Osteocyte (in vitro differentiated cells): ENCODE measurements around the gene ACVR1B. TPM values are rescaled to one million over a fixed set of nuclear protein-coding genes. Genes with fewer than 3 reads are reported as not detected.

ENCODE experiments used
- DNase-seq: peaks from one replicate; pipeline ENCODE4 v3.0.0; 2021; ENCODE audit warnings: mixed read lengths; ENCODE audit not compliant: unreplicated experiment; ENCODE audit errors: extremely low spot score
- H3K27ac Mint-ChIP-seq: one replicate; pipeline ENCODE4 v1.8.0; 2021; ENCODE audit warnings: mild to moderate bottlenecking, mixed read lengths; ENCODE audit not compliant: unreplicated experiment
- H3K27me3 Mint-ChIP-seq: one replicate; pipeline ENCODE4 v1.8.0; 2021; ENCODE audit warnings: mixed read lengths; ENCODE audit not compliant: unreplicated experiment
- H3K36me3 Mint-ChIP-seq: one replicate; pipeline ENCODE4 v1.8.0; 2021; ENCODE audit warnings: mixed read lengths; ENCODE audit not compliant: unreplicated experiment
- H3K4me1 Mint-ChIP-seq: one replicate; pipeline ENCODE4 v1.8.0; 2021; ENCODE audit warnings: mixed read lengths; ENCODE audit not compliant: unreplicated experiment
- H3K4me3 Mint-ChIP-seq: one replicate; pipeline ENCODE4 v1.8.0; 2021; ENCODE audit warnings: mild to moderate bottlenecking, moderate library complexity, mixed read lengths; ENCODE audit not compliant: unreplicated experiment
- H3K9me3 Mint-ChIP-seq: one replicate; pipeline ENCODE4 v1.8.0; 2021; ENCODE audit warnings: mixed read lengths; ENCODE audit not compliant: unreplicated experiment
- CTCF ChIP-seq: fragments of 200-600 bp; sonication (generic); IDR thresholded peaks from 2 replicates; pipeline ENCODE4 v1.5.0; 2021; ENCODE audit warnings: antibody characterized with exemption, mild to moderate bottlenecking, moderate library complexity
- total RNA-seq: library from RNA; stranded (reverse); gene quantifications from 2 replicates; pipeline ENCODE4 v1.2.1, GENCODE V29; 2021

ACVR1B gene
- total RNA-seq, 1 donor from 2014 or later, result 15.8 TPM

DNA sequence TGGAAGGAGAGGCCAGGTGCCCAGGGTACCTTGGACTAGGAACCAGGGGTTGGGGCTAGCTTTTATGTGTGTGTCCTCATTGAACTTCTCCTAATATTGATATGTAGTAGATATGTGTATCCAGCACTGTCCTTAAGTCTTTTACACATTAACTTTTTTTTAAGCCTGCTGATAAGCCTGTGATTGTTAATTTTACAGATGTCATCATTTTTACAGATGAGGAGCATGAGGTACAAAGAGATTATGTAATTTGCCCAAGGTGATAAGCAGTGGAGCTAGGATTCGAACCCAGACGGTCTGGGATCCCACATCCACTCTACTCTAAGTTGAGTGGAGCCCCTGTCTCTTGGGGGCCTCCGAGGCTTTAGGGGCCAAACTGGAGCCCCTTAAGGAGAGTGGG is 89.5 kb downstream of the ACVR1B start:
- TF ChIP-seq CTCF, result no peak
- Mint-ChIP-seq H3K36me3 (no peaks in the 10 kb centered on the region), H3K9me3 (no peaks in the 10 kb centered on the region), H3K27ac (no peak overlapping the region), H3K4me3 (no peak overlapping the region), H3K4me1 (peaks cover 17% of the 10 kb centered on the region), H3K27me3 (no peaks in the 10 kb centered on the region)
- no peak for DNase-seq

DNA sequence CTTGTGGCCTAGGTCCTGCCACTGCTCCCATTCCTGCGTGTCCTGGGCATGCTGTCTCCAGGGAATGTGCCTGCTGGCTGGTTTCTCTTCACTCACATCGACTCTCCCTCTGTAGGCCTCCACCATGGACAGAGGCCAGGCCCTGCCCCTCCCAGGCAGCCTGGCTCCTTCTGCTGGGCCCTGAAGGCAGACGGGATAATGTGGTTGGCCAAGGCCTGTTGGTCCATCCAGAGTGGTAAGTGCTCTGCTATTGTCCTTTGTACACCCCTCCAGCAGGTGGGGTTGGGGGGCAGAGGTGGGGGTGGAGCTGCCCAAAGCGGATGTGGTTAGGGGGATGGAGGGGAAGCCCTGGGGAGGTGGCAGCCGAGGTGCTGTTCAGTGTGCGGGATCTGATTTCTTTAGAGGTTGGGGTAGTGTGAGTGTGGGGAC is 90.2 kb downstream of the ACVR1B start:
- no peak for TF ChIP-seq CTCF
- DNase-seq, result no peak
- Mint-ChIP-seq H3K27me3 (no peaks in the 10 kb centered on the region), H3K4me1 (peaks cover 20% of the 10 kb centered on the region), H3K4me3 (no peak overlapping the region), H3K27ac (no peak overlapping the region), H3K9me3 (no peaks in the 10 kb centered on the region), H3K36me3 (no peaks in the 10 kb centered on the region)

DNA sequence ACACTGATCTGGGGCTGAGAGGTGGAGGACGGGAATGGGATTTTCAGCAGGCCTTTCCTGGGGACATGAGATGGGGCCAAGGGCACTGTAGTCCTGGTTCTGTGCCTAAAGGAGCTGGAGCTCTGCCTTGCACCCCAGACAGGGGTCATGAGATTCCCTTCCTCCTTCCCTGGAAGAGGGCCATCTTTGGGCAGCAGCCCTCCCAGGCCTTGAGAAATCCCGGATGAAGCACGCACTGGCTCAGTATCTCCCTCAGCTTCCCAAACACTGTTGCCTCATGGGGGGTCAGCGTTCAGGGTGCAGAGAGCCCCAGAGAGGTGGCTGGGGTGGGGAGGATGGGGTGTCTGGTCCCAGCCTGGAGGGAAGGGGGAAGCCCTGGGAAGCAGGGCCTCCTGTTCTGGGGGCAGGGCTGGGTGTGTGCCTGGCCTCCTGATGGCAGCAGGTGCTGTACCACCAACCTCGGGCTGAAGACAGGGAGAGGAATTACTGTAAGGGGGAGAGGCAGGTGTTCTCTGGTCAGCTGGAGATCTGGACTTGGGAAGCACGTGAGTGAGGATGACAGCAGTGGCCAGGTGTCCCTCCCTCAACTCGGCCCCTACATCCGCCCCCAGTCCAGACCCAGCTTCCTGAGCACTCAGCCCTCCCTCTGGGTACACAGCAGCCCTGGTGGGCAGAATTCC is 91.3 kb downstream of the ACVR1B start:
- Mint-ChIP-seq H3K36me3 (no peaks in the 10 kb centered on the region), H3K4me3 (no peak overlapping the region), H3K27me3 (no peaks in the 10 kb centered on the region), H3K9me3 (no peaks in the 10 kb centered on the region), H3K4me1 (peaks cover 17% of the 10 kb centered on the region), H3K27ac (no peak overlapping the region)
- no peak for TF ChIP-seq CTCF
- no peak for DNase-seq

GRCh38 chr12:52043386-52044212 is 92.1 kb downstream of the ACVR1B start:
- DNase-seq, result no peak
- no peak overlapping the region for H3K4me3 Mint-ChIP-seq
- H3K27ac Mint-ChIP-seq, result no peak overlapping the region
- H3K9me3 Mint-ChIP-seq, result no peaks in the 10 kb centered on the region
- no peaks in the 10 kb centered on the region for H3K36me3 Mint-ChIP-seq
- TF ChIP-seq CTCF, result no peak
- no peaks in the 10 kb centered on the region for H3K27me3 Mint-ChIP-seq
- peaks cover 14% of the 10 kb centered on the region for H3K4me1 Mint-ChIP-seq

- Mint-ChIP-seq H3K27ac (no peak overlapping the region), H3K27me3 (no peaks in the 10 kb centered on the region), H3K4me1 (peaks cover 18% of the 10 kb centered on the region), H3K9me3 (no peaks in the 10 kb centered on the region), H3K4me3 (no peak overlapping the region), H3K36me3 (no peaks in the 10 kb centered on the region)
- DNase-seq, result no peak
- no peak for TF ChIP-seq CTCF
These were observed 92.9 kb downstream of the ACVR1B start for GRCh38 chr12:52044292-52044983.
